Activated B cell treated with CpG ODN at 0.5 μM for 24 hours (primary cell): ENCODE data around the gene PCDH1. TPM values are rescaled to one million over a fixed set of nuclear protein-coding genes. Genes with fewer than 3 reads are reported as not detected.

Experiments
- ATAC-seq: fragments of 200-7000 bp; cut with Tn5 transposase; one replicate; pipeline ENCODE4 v1.10.0; 2021; ENCODE audit warnings: low read depth, mild to moderate bottlenecking, moderate library complexity
- CTCF ChIA-PET: fragments of 350-600 bp; sonication (Branson Sonifier 250); formaldehyde crosslinking; loops from one replicate; lab custom pipeline; 2021; ENCODE audit warnings: antibody characterized with exemption; lab: Charles Lee
- POLR2A ChIA-PET: fragments of 350-600 bp; sonication (Branson Sonifier 250); formaldehyde crosslinking; loops from one replicate; lab custom pipeline; 2021; ENCODE audit warnings: antibody characterized with exemption; lab: Charles Lee
- DNase-seq: peaks from one replicate; pipeline ENCODE4 v3.0.0; 2022
- H3K27ac Mint-ChIP-seq: one replicate; pipeline ENCODE4 v1.8.0; 2020; ENCODE audit warnings: mixed read lengths
- H3K27me3 Mint-ChIP-seq: one replicate; pipeline ENCODE4 v1.8.0; 2021; ENCODE audit warnings: mixed read lengths
- H3K36me3 Mint-ChIP-seq: one replicate; pipeline ENCODE4 v1.8.0; 2021; ENCODE audit warnings: low read depth, mixed read lengths
- H3K4me1 Mint-ChIP-seq: one replicate; pipeline ENCODE4 v1.8.0; 2021; ENCODE audit warnings: mixed read lengths
- H3K4me3 Mint-ChIP-seq: one replicate; pipeline ENCODE4 v1.8.0; 2020; ENCODE audit warnings: mild to moderate bottlenecking, mixed read lengths
- H3K9me3 Mint-ChIP-seq: one replicate; pipeline ENCODE4 v1.8.0; 2020; ENCODE audit warnings: mixed read lengths
- CTCF ChIP-seq: fragments of 200-600 bp; IDR thresholded peaks from one replicate; pipeline ENCODE4 v1.8.0; 2022; ENCODE audit warnings: antibody characterized with exemption, mild to moderate bottlenecking
- intact Hi-C: fragments of 100-400 bp; cut with micrococcal nuclease; formaldehyde crosslinking; loops from one replicate; pipeline ENCODE4 v1.15.1; 2024
- total RNA-seq: library from RNA; stranded (reverse); gene quantifications from 2 replicates; pipeline ENCODE4 v1.2.3, GENCODE V29; 2022

The PCDH1 gene
- total RNA-seq, 1 donor from 2014 or later, result not detected

GRCh38 chr5:141883892-141884318 is 5.7 kb upstream of the PCDH1 start:
- TF ChIP-seq CTCF, result no peak
- intact Hi-C loops, result no loop called here
- no peak for DNase-seq
- H3K27ac Mint-ChIP-seq, result no peak overlapping the region
- H3K36me3 Mint-ChIP-seq, result no peaks in the 10 kb centered on the region
- ChIA-PET CTCF (interaction anchor here (1.3 kb wide), 1 partner anchor 192 kb away, joined by 4 read pairs; no protein-coding TSS in a partner anchor), POLR2A (no interaction called here)
- peaks cover 9% of the 10 kb centered on the region for H3K4me1 Mint-ChIP-seq
- ATAC-seq, result no peak
- no peak overlapping the region for H3K4me3 Mint-ChIP-seq
- no peaks in the 10 kb centered on the region for H3K9me3 Mint-ChIP-seq
- peaks cover 59% of the 10 kb centered on the region for H3K27me3 Mint-ChIP-seq

- POLR2A ChIA-PET, result no interaction called here
Observed at GRCh38 chr5:141883184-141883891, 5.1 kb upstream of the PCDH1 start.

GRCh38 chr5:141882594-141883183 is 4.5 kb upstream of the PCDH1 start:
- POLR2A ChIA-PET, result no interaction called here
- ATAC-seq, result no peak
- CTCF ChIA-PET, result interaction anchor here (1.3 to 7.1 kb wide), 2 partner anchors 190 to 191 kb away, joined by 4 to 109 read pairs; no protein-coding TSS in a partner anchor
- Mint-ChIP-seq H3K4me3 (no peak overlapping the region), H3K27me3 (peaks cover 64% of the 10 kb centered on the region), H3K36me3 (no peaks in the 10 kb centered on the region), H3K4me1 (peaks cover 16% of the 10 kb centered on the region), H3K27ac (no peak overlapping the region), H3K9me3 (no peaks in the 10 kb centered on the region)
- TF ChIP-seq CTCF, result no peak
- intact Hi-C loops, result no loop called here
- DNase-seq, result no peak

More at GRCh38 chr5:141883184-141883891, 5.1 kb upstream of the PCDH1 start:
- no peak overlapping the region for H3K4me3 Mint-ChIP-seq
- no peak for TF ChIP-seq CTCF
- H3K27ac Mint-ChIP-seq, result no peak overlapping the region
- intact Hi-C loops, result no loop called here
- H3K27me3 Mint-ChIP-seq, result peaks cover 62% of the 10 kb centered on the region
- peaks cover 14% of the 10 kb centered on the region for H3K4me1 Mint-ChIP-seq
- CTCF ChIA-PET, result interaction anchor here (1.3 kb wide), 1 partner anchor 191 kb away, joined by 4 read pairs; no protein-coding TSS in a partner anchor
- ATAC-seq (no peak), DNase-seq (no peak)
- H3K9me3 Mint-ChIP-seq, result no peaks in the 10 kb centered on the region
- H3K36me3 Mint-ChIP-seq, result no peaks in the 10 kb centered on the region

- intact Hi-C loops, result no loop called here
- Mint-ChIP-seq H3K36me3 (no peaks in the 10 kb centered on the region), H3K27ac (no peak overlapping the region), H3K9me3 (no peaks in the 10 kb centered on the region), H3K27me3 (peaks cover 72% of the 10 kb centered on the region), H3K4me3 (no peak overlapping the region), H3K4me1 (peaks cover 24% of the 10 kb centered on the region)
- ATAC-seq (no peak), DNase-seq (no peak)
- no peak for TF ChIP-seq CTCF
- ChIA-PET POLR2A (no interaction called here), CTCF (interaction anchor here (1.1 to 7.1 kb wide), 4 partner anchors 39 to 261 kb away, joined by 3 to 109 read pairs (median 4); no protein-coding TSS in a partner anchor)
Observed at GRCh38 chr5:141881886-141882285, 3.7 kb upstream of the PCDH1 start.
